ENCODE results near the gene RASL11A.
"Not testable (repeated sequence)": the region's sequence is repeated elsewhere in the genome, so short reads cannot be mapped to it uniquely, and the experiment has no call there.

RASL11A gene

DNA sequence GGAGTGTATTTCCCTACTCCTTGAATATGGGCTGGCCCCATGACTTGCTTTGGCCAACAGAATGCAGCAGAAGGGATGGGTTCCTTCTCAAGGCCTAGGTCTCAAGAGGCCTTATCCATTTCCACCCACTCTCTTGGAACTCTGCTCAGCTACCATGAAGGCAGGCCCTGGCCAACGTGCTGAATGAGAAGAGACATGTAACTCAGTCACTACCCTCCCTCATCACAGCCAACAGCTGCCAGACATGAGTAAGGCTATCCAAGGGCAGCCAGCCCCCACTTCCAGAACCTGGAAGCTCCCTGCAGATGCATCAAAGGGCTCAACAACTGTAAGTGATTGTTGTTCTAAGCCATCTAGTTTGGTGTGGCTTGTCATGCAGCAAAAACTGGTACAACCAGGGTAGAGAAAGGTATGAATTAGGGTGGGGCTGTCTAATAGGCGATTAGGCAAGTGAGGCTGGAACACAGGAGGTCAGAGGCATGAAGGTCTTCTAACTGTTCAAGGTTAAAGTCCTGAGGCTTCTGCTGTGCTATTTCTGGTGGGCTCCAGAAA is 1.4 kb upstream of the RASL11A start:
- no peak for DNase-seq

DNA sequence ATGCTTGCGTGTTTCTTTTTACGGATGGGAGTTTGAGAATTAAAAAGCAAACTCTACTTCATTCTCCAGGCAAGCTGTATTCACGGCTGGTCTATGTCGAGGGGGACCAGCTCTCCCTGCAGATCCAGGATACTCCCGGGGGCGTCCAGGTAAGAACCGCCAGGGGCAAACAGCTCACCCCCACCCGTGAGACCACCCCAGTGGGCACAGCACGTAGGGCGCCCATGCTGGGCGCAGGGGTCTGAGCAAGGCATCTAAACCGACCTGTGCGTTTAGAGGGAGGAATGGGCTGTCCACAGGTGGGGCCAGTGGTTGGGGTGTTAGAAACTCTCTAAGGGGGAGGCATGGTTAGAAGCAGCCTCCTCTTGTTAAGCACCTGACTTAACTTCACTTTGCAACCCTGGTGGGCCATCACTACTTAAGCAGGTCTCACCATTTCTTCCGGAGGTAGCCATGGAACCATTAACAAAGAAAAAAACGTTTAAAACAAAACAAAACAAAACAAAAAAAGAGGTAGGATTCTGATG is 1.0 kb downstream of the RASL11A start:
- DNase-seq = no peak

DNA sequence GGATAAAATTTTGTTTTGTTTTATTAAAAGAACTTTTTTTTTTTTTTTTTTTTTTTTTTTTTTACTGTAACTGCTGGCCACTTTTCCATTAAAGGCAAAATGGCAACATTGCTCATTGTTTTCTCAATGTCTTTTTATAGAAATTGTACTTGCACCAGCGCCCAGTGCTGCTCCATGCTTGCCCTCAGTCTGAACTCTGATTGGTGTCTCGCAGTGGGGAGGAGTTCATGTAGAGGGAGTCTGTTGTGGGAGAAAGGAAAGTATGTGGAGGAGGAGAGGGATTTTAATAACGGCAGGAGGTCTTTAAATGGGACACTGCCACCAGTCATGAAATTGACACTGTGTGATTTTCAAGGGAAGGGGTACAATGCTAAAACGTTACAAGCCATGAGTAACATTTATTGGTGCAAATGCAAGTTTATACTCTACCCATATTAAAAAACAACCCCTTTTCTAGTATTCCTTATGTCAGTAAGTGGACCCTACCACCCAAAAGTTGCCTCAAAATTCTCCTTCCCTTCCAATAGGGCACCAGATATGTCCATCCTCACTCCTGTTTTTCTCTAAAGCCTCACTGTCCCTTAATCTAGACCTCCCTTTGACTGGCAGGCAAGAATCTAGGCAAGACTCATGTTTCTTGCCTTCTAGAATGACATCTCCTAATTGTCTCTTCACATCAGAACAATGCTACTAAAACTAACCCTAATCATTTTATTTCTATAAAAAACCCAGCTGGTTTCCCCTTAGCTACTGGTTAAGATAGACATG is 3.2 kb downstream of the RASL11A start:
- peak; percentile 31 for DNase-seq

DNA sequence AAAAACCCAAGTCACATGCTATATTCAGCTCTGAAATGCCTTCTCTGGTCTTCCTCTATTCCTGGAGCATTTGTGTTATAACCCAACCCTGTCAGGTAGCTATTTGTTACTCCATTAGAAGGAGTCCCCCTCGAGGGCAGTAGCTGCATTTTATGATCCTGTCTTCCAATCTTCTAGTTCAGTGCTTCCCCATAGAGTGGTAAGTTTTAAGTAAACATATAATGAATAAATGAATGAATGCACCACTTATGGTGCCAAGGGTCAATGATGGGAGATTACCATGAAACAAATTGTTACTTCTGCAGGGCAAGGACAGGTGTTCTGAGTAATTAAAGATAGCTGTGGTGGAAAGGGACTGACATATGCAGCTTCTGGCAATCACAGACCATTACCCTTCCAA is 4.0 kb downstream of the RASL11A start:
- no peak for DNase-seq

DNA sequence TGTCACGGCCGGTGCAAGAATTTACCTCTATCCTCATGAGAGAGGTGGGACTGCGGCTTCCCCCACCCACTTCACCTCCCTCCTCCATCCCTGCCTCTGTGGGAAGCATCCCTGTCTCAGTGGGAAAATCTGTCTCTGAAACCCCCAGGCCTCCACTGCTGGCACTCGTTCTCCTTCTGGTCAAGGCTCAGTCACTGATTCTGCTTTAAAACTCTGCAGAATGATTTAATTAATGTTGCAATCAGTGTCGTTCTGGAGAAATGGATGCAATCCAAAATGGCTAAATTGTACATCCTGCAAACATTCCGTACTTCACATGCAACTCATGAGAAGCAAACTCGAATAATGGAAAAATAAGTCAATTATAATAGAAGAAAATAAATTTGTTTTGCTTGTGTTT is 5.6 kb downstream of the RASL11A start:
- DNase-seq = no peak

DNA sequence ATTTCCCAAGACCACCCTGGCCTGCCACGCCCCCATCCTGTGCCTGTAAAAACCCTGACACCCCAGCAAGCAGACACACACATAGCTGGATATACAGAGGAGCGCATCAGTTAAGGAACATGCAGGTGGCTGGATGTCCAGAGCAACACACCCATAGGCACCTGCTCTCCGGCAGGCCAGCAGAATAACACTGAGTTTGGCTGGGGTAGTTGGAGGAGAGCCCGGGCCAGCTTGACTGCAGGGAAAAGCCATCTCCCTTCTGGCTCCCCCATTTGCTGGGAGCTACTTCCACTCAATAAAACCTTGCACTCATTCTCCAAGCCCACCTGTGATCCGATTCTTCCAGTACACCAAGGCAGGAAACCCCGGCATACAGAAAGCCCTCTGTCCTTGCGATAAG is 8.9 kb downstream of the RASL11A start:
- DNase-seq = no peak

DNA sequence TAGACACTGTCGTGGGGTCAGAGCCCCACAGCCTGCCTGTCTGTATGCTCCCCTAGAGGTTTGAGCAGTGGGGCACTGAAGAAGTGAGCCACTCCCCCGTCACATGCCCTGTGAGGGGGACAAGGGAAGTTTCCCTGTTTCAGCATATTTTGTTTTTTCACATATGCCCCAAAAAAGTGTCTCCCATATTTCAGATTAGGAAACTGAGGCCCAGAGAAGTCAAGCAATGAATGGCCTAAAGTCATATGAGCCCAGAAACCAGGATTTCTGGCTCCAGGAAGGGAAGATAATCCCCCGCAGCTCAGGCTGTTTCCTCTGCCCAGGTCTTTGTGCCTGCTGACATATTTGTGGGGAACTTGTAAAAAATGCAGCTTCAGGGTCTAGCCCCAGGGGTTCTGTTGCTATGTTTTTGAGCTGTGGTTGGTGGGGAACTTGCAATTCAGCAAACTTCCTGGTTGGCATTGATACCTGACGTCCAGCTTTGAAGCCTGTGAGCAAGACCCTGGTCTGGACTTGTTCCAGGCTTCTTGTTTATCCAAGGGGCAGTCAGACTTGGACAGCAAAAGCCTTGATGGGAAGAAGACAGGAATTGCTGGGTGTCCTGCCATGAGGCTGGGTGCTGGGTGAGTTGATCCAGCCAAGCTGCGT is 9.5 kb downstream of the RASL11A start:
- DNase-seq = no peak

DNA sequence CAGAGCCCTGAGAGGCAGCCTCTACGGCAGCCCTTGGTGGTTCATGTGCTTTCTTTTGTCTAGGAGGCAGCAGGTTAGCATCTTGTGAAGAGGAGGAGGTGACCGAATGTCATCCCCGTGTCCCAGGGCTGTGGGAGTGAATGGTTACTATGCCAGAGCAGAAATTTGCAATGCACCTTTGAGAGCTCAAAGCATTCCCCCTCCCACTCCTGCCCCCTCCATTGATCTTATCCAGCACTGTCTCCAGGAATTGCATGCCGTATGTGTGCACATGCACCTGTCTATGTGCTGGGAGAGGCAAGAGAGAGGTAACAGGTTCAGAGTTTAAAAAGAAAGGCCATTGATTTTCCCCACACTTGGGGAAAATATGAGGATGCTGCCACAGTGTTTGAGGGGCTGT is 10.2 kb downstream of the RASL11A start:
- no peak for DNase-seq

DNA sequence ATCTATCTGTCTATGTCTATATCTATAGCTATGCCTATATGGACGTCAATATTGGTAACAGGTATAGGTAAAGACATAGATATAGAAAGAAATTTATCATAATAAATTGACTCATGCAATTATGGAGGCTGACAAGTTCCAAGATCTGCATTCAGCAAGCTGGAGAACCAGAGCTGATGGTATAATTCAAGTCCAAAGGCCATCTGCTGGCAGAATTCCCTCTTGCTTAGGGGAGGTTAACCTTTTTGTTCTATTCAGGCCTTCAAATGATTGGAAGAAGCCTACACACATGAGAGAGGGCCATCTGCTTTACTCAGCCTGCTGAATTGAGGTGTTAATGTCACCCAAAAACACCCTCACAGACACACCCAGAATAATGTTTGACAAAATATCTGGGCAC is 10.8 kb downstream of the RASL11A start:
- no peak for DNase-seq

DNA sequence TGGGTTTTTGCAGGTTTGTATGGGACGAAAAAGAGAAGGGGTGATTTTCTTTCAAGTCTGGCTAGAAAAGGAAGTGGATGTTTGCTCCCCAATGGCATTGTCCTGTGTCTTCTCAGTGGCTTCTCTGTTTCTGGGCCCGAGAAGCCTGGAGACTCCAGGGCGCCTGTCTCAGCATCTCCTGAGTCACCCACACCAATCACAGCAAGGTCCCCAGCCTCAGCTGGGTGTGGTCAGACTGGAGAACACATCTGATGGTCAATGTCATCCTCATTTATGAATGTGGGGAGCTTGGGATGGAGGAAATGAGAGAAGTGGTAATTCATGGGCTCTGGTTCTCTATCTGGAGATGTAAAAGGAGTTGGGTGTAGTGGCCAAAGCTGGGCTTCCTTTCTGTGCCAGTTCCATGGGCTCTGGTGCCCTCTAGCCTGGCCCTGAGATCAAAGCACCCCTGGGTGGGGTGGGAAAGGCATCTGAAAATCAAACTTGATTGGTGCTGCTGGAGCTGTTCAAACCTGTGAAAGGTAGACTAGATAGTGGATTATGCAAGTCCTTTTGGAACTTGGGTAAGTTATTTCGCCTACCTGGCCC is 13.4 kb downstream of the RASL11A start:
- DNase-seq = no peak

DNA sequence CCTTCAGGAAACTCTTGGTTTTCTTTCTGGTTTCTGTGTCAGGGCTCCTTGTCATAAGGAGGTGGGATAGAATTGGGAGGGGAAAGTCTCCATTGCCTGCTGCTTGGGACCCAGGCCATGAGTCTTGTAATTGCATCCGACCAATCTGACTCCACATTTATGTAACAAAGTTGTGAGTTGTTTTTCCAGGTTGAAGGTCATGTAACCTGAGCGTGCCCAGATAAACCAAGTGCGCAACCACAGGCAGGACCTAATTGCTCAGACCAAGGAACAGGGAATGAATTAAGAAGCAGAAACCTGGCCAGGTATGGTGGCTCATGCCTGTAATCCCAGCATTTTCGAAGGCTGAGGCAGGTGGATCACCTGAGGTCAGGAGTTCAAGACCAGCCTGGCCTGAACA is 17.8 kb downstream of the RASL11A start:
- no peak for DNase-seq

DNA sequence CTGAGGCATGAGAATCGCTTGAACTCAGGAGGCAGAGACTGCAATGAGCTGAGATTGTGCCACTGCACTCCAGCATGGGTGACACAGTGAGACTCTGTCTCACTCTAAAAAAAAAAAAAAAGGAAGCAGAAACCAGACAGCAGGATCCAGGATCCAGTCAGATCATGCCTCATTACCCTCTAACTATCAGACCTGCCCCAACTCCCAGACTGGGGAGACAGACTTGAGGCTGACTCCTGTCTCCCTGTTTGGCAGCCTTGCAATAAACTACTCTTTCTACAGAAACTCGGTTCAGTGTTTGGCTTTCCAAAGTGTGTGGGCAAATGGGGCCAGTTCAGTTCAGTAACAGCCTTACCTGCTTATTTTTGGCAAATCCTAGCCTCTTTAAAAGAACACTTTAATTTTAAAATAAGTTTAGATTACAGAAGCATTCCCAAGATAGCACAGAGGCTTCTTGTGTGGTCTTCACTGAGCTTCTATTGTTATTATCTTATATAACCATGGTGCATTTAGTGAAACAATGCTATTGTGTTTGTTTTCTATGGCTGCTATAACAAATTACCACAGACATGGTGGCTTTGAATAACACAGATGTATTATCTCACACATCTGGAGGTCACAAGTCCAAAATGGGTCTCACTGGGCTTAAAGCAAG is 18.5 kb downstream of the RASL11A start:
- DNase-seq = no peak

DNA sequence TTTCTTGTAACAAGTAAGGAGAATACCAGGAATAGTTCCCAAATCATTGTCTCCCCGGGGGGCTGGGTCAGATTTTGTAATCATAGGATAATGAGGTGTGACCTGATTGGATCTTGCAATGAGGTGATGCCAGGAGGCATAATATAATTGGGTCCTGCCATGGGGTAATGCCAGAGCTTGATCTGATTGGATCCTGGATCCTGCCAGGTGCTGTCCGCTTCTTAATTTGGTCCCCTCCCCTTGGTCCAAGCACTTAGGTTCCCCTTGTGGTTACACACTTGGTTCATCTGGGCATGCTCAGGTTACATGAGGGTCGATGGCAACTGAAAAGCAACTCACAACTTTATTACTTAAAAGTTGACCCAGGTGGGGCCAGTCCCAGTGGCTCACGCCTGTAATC is 20.1 kb downstream of the RASL11A start:
- DNase-seq = no peak

DNA sequence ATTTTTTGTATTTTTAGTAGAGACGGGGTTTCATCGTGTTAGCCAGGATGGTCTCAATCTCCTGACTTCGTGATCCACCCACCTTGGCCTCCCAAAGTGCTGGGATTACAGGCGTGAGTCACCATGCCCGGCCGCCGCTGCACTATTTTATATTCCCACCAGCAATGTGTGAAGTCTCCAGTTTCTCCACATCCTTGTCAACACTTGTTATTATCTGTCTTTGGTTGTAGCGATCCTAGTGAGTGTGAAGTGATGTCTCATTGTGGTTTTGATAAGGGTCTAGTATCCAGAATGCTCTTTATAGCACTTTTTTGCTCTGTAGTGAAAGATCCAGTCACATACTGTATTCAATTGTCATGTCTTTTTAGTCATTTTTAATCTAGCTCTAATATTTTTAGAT is 21.3 kb downstream of the RASL11A start:
- DNase-seq = not testable (repeated sequence)

DNA sequence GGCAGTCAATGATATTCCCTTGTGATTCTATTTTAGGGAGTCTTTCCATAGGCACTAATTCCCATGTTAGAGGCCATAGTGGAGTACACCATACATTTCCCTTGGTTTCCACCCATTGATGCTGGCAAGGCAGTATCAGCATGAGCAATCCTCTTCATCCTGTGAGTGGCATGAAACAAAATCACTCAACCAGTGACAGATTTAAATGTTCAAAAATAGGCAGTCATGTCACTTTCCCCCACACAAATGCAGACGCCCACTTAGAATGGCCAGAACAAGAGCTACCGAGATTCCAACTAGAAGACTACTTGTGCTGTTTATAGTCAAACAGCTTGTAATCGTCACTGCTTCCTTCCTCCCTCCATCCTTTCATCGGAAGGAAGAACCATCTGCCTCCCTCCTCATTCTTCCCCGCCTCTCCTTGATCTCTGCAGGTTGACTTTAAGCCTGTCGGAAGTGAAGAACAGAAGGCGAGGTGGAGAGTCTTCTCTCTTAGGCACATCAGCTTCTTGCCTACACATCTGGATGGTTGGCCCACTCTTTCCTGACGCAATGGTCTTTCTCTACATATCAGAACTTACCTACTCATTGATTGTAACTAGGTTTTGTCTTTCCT is 22.6 kb downstream of the RASL11A start:
- DNase-seq = no peak

DNA sequence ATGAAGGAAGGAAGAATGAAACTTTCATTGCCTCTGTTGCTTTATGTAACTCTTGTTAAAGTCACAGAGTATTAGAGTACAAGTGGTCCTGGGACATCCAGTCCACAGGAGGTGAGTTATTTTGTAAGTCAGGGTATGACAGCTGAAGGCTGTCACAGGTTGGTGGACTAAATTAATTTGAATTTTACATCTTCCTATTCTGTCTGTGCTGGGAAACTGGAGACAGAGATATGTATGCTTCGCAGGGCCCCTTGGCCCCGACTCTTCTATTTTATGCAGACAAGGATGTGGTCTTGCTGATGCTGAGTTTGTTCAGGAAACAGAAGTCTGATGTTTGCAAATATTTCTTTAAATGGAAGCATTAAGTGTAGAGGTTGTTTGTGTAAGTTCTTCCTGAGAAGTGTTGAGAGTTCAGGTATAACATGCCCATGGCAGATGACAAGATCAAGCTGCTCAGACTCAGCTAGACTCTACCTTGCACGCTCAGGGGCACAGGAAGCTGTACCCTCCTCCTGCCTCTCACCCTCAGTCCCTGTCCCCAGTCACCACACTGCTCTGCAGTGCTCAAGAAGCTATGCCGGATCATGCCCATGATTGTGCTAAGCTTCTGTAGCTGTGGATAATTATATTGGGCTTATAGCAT is 23.4 kb downstream of the RASL11A start:
- no peak for DNase-seq

DNA sequence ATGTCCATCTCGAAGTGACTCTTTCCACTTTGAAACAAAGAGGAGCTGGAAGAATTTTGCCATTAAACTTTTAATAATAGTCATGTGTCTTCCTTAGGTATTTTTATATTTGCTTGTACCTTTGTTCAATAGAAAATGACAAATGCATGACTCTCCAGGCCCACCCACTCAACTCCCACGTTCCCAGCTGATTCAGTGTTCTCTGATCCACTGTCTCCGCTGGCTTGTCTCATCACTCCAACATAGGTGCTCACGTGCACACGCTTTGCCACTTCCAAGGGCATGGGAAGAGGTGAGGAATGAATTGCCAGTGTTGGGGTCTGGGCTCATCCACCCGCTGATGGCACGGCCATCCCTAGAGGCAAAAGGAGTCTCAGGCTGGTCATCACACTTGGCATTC is 24.5 kb downstream of the RASL11A start:
- no peak for DNase-seq

DNA sequence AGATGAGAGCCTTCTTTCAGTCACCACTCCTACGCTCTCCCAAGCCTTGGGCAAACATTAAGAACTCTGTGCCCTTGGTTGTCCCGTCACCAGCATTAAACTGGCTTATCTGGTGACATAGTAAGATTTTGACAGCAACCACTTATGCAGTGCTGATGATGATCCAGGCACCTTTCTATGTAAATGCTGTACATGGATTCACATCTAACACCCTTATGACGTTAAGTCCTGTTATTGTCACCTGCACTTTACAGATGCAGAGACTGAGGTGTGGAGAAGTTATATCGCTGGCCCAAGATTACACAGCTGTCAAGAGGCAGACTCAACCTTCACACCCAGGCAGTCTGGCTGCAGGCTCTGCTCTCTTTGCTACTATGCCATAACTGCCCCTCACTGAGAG is 25.0 kb downstream of the RASL11A start:
- DNase-seq = no peak

DNA sequence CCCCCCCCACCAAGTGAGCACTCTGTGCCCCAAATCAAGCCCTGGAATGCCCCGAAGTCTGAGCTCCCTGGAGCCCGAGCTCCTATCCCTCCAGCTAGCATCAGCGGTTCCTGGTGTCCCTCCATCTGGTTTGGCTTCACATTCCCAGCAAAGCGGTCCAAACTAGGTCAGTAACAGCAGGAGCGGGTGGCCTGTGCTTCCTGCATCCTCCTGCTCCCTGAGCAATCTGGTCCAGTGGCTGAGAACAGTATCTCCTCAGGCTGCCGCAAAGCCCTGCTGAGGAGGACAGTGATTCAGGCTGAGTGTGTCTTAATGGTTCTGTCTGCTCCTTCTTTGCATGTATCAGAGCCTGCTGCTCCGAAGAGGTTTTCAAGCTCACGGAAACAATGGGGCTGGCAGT is 25.9 kb downstream of the RASL11A start:
- no peak for DNase-seq

DNA sequence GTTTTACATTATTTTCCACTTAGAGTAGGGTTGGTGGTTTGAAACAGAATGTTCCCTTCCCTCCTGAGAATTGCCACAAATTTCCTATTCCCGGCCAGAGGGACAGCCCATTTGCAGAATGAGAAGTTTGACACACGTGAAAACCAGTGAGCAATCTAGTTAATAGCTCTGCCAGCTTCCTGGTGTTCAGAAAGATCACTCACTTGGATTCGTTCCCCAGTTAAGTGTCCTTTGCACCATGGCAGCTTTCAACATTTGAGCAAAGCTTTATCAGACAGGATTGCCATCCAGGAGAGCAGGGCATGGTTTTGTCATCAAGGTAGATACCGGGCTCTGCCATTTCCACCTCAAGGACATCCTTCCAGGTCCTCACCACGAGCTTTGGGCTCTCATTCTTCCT is 28.2 kb downstream of the RASL11A start:
- no peak for DNase-seq

DNA sequence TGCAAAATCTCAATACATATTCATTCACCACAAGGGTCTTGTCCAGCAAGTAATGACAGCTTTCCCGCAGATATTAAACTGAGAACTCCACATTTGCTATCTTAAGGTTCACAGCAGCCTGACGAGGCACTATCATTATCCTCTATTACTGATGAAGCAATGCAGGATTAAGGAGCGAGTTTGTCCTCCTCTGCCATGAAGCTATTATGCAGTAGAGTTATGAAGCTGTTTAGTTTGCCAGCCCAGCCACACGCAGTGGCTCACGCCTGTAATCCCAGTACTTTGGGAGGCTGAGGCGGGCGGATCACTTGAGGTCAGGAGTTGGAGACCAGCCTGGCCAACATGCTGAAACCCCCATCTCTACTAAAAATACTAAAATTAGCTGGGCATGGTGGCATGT is 29.8 kb downstream of the RASL11A start:
- DNase-seq = not testable (repeated sequence)

DNA sequence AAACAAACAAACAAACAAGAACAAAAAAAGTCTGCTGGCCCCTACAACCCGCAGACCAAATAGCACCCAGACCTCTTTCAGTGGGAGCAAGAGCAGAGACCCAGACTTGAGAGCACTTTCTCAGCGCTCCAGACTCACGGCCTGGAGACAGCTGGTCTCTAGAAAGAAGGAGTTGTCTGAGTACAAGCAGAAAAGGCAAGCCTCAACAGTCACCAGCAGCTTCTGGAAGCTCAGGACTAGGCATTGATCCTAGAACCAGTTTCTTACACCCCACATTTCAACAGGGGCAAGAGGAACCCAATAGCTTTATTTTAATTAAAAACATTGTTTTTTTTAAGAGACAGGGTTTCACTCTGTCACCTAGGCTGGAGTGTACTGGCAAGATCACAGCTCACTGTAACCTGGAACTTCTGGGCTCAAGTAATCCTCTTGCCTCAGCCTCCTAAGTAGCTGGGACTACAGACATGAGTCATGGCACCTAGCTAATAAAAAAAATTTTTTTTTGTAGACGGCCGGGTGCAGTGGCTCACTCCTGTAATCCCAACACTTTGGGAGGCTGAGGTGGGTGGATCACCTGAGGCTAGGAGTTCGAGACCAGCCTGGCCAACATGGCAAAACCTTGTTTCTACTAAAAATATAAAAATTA is 30.4 kb downstream of the RASL11A start:
- no peak for DNase-seq
